Adipocyte (in vitro differentiated cells): Measurements from ENCODE around the gene ADAMTS2.
"Not testable (repeated sequence)": the region's sequence is repeated elsewhere in the genome, so short reads cannot be mapped to it uniquely, and the experiment has no call there.

ENCODE experiments used
- DNase-seq: peaks from one replicate; pipeline ENCODE4 v3.0.0-alpha.2; 2015; ENCODE audit warnings: low read depth
- H3K27me3 ChIP-seq: replicated peaks from 2 replicates; pipeline ENCODE4 v1.7.0; 2013; ENCODE audit warnings: mild to moderate bottlenecking, low read length, moderate library complexity; ENCODE audit not compliant: control insufficient read depth, insufficient read depth
- H3K36me3 ChIP-seq: 2 replicates; pipeline ENCODE4 v1.7.0; 2013; ENCODE audit warnings: low read length, mild to moderate bottlenecking, moderate library complexity; ENCODE audit not compliant: control insufficient read depth, insufficient read depth, severe bottlenecking
- H3K4me1 ChIP-seq: 2 replicates; pipeline ENCODE4 v1.7.0; 2013; ENCODE audit warnings: mild to moderate bottlenecking, low read length, moderate library complexity; ENCODE audit not compliant: control insufficient read depth, insufficient read depth
- H3K4me3 ChIP-seq: 2 replicates; pipeline ENCODE4 v1.7.0; 2013; ENCODE audit warnings: mild to moderate bottlenecking, low read length, moderate library complexity
- H3K9ac ChIP-seq: 2 replicates; pipeline ENCODE4 v1.7.0; 2013; ENCODE audit warnings: mild to moderate bottlenecking, low read length, moderate library complexity
- H3K9me3 ChIP-seq: 2 replicates; pipeline ENCODE4 v1.7.0; 2013; ENCODE audit warnings: mild to moderate bottlenecking, low read length, moderate library complexity; ENCODE audit not compliant: control insufficient read depth

ADAMTS2 gene

GRCh38 chr5:179287631-179288030, 57.6 kb downstream of the ADAMTS2 start:
- Histone ChIP-seq H3K36me3 (peaks cover 8% of the 10 kb centered on the region), H3K9me3 (no peaks in the 10 kb centered on the region), H3K4me3 (no peak overlapping the region), H3K9ac (no peak overlapping the region), H3K27me3 (no peaks in the 10 kb centered on the region), H3K4me1 (peaks cover 59% of the 10 kb centered on the region)
- no peak for DNase-seq

GRCh38 chr5:179287071-179287470, 58.2 kb downstream of the ADAMTS2 start:
- Histone ChIP-seq H3K9ac (peak overlapping the region; percentile 54), H3K4me3 (no peak overlapping the region), H3K36me3 (peaks cover 8% of the 10 kb centered on the region), H3K27me3 (no peaks in the 10 kb centered on the region), H3K4me1 (peaks cover 54% of the 10 kb centered on the region), H3K9me3 (no peaks in the 10 kb centered on the region)
- DNase-seq: no peak

DNA sequence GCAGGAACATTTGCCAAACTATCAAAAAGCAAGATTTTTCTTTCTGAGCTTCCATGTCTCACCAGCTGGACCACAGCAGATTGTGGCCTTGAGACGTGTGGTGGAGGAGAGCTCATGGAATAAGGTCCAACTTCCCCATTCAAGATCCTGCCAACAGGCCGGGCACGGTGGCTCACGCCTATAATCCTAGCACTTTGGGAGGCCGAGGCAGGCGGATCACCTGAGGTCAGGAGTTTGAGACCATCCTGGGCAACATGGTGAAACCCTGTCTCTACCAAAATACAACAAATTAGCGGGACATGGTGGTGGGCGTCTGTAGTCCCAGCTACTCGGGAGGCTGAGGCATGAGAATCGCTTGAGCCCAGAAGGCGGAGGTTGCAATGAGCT, 59.5 kb downstream of the ADAMTS2 start:
- H3K27me3 ChIP-seq, H3K36me3 ChIP-seq, DNase-seq, H3K9me3 ChIP-seq: not testable (repeated sequence)
- Histone ChIP-seq H3K9ac (peak overlapping the region; percentile 66), H3K4me3 (peak overlapping the region; percentile 59), H3K4me1 (peaks cover 45% of the 10 kb centered on the region)

DNA sequence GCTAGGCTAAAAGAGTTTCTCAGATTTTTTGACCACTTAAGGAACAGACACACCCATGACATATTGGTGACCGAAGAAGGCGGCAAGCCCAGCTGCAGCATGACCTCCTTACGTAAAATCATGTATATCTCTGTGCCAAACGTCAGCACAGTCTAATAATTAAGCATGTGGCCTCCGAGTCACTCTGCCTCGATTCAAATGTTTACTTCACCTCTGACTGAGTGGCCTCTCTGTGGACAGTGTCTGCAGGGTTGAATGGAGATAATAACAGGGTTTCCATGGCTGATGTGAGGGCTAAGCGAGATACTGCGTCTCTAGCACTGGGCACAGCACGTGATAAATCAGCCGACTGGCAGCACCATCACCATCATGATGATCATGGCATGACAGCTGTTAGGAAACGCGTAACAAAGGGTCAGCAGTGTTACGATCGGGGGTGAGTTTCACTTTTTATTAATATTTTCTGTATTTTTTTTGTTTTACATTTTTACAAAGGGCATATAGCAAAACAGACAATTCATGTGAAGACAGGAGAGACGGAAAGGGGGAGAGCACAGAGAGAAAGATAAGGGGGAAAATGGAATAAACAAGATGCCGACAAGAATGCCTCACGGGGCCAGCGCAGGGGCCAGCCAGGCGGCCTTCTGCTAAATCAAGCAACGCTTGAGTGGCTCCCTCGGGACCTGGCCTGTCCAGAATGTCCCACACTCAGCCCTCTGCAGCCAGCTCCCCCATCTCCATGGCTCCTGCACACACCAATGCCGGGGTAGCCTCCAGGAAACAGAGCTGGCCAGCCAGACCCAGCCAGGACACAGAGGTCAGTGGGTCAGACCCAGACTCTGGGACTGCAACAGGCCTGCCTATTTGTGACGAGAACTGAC, 60.3 kb downstream of the ADAMTS2 start:
- H3K36me3 ChIP-seq: peaks cover 4% of the 10 kb centered on the region
- no peaks in the 10 kb centered on the region for H3K9me3 ChIP-seq
- peaks cover 45% of the 10 kb centered on the region for H3K4me1 ChIP-seq
- peak overlapping the region; percentile 66 for H3K9ac ChIP-seq
- peak overlapping the region; percentile 59 for H3K4me3 ChIP-seq
- DNase-seq: no peak
- H3K27me3 ChIP-seq: no peaks in the 10 kb centered on the region

- not testable (repeated sequence) for H3K9ac ChIP-seq, H3K9me3 ChIP-seq, H3K36me3 ChIP-seq, H3K4me3 ChIP-seq, DNase-seq, H3K27me3 ChIP-seq
- peaks cover 41% of the 10 kb centered on the region for H3K4me1 ChIP-seq
Observed at GRCh38 chr5:179283908-179284307, 61.4 kb downstream of the ADAMTS2 start.

DNA sequence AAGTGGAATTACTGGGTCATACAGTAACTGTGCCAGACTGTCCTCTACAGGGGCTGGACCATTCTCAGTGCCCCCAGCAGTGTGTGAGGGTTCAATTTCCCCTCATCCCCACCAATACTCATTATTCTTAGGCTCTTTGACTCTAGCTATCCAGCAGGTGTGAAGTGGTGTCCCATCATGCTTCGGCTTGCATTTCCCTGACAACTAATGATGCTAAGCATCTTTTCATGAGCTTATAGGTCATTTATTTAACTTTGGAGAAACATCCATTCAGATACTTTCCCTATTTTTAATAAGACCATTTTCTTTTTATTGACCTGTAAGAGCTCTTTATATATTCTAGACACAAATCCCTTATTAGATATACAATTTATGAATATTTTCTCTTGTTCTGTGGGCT, 63.6 kb downstream of the ADAMTS2 start:
- H3K4me3 ChIP-seq: no peak overlapping the region
- no peaks in the 10 kb centered on the region for H3K36me3 ChIP-seq
- H3K9me3 ChIP-seq: no peaks in the 10 kb centered on the region
- no peaks in the 10 kb centered on the region for H3K27me3 ChIP-seq
- DNase-seq: no peak
- H3K9ac ChIP-seq: no peak overlapping the region
- H3K4me1 ChIP-seq: peaks cover 41% of the 10 kb centered on the region

DNA sequence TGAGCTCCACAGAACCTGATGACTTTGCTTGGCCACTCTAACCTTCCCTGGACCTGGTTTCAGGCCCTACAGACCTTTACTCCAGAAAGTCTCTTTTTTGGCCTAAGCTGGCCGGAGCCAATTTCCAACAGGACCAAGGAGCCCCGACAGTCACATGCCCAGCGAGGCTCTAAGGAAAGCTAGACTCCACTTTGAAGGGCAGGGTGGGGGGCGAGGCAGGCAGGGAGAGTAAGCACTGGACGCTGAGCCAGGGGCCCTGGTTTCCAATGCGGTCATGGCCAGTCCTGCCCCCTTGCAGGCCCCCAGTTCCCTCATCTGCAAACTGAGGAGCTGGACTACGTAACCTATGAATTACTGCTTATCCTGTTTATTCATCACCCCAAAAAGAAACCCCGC, 65.2 kb downstream of the ADAMTS2 start:
- no peaks in the 10 kb centered on the region for H3K27me3 ChIP-seq
- H3K4me1 ChIP-seq: peaks cover 41% of the 10 kb centered on the region
- DNase-seq: no peak
- H3K9me3 ChIP-seq: no peaks in the 10 kb centered on the region
- H3K4me3 ChIP-seq: no peak overlapping the region
- no peak overlapping the region for H3K9ac ChIP-seq
- H3K36me3 ChIP-seq: no peaks in the 10 kb centered on the region

DNA sequence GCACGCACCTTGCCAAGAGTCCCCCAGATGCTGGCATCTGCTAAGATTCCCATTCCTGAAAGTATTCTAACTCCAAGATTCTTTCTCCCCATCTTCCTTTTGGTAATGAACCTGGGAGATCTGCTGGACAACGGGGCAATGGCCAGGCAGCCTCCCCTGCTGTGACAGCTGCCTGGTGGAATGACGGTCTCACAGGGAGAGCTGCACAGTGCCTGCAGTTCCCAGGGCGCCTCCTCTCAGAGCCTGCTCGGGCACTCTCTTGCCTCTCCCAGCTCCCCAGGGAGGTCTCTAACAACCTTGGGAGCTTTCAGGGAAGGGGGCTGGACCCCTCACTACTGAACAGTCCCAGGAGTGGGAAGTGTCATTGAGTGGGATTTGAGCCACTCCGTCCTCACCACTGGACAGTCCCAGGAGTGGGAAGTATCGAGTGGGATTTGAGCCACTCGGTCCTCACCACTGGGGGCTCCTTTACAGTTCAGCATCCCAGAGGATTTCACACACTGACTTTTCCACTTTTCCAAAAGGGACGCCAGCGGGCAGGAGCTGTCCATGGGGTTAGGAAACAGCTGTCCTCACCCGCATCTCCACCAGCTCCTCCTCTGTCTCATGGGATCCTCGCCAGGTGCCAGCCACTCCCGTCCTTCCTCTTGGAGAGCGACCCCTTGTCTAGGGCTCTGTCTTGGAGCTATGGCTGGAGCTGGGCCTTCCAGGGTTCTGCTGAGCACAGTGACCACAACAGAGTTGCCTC, 65.7 kb downstream of the ADAMTS2 start:
- no peak for DNase-seq
- Histone ChIP-seq H3K4me1 (peaks cover 42% of the 10 kb centered on the region), H3K36me3 (no peaks in the 10 kb centered on the region)

DNA sequence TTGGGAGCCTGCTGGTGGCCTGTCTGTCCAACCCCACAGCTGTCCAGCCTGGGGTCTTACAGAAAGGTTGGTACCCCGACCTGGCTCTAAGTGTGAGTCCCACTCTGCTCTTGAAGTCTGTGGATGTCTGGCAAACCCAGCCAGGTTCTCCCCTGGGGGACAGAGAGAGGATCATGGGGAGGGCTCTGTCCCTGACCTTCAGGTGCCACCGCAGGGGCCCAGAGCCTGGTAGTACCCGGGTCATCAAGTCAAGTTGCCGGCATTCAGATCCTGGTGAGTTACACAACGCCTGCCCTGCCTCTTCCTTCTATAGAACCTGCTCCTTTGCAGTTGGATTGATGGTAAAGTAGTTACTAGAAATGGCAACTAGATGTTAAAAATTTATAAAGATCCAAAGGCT, 66.7 kb downstream of the ADAMTS2 start:
- DNase-seq: no peak
- Histone ChIP-seq H3K27me3 (no peaks in the 10 kb centered on the region), H3K9ac (no peak overlapping the region), H3K4me3 (no peak overlapping the region), H3K9me3 (no peaks in the 10 kb centered on the region), H3K36me3 (no peaks in the 10 kb centered on the region), H3K4me1 (peaks cover 48% of the 10 kb centered on the region)

More for the DNA sequence above, 65.7 kb downstream of the ADAMTS2 start:
- no peak overlapping the region for H3K9ac ChIP-seq
- no peaks in the 10 kb centered on the region for H3K9me3 ChIP-seq
- no peak overlapping the region for H3K4me3 ChIP-seq
- H3K27me3 ChIP-seq: no peaks in the 10 kb centered on the region

GRCh38 chr5:179278119-179278518, 67.1 kb downstream of the ADAMTS2 start:
- peaks cover 52% of the 10 kb centered on the region for H3K4me1 ChIP-seq
- no peak overlapping the region for H3K4me3 ChIP-seq
- H3K9ac ChIP-seq: no peak overlapping the region
- H3K36me3 ChIP-seq: no peaks in the 10 kb centered on the region
- H3K27me3 ChIP-seq: no peaks in the 10 kb centered on the region
- DNase-seq: peak; percentile 41
- no peaks in the 10 kb centered on the region for H3K9me3 ChIP-seq

DNA sequence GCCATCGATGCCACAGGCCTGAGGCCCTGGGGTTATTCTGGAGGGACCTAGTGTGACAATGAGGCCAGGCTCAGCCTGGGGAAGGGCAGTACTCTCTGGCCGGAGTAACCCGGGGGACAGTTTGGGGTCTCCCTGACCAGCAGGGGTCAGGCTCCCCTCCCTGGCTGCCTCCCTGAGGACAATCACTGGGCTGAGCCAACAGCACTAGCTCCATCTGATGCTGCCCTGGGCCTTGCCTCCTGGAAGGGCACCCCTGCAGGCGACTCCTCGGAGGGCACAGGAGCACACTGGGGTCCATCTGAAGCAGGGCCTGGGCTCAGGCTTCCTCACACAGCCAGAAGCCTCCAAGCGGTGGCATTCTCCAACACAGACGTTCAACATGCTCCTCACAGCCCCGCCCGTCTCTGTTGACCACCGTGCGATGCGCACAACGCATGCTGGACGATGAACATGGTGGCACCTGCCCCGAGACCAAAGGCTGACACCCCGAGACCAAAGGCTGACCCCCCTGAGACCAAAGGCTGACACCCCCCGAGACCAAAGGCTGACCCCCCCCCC, 68.3 kb downstream of the ADAMTS2 start:
- no peaks in the 10 kb centered on the region for H3K9me3 ChIP-seq
- H3K36me3 ChIP-seq: peaks cover 8% of the 10 kb centered on the region
- DNase-seq: no peak
- peaks cover 64% of the 10 kb centered on the region for H3K4me1 ChIP-seq
- H3K27me3 ChIP-seq: no peaks in the 10 kb centered on the region
- no peak overlapping the region for H3K4me3 ChIP-seq
- peak overlapping the region; percentile 71 for H3K9ac ChIP-seq
